GM19351 (cell line): ENCODE results near the gene TBC1D5.

ENCODE experiments used
- ATAC-seq: cut with Tn5 transposase; IDR thresholded peaks from one replicate; pipeline ENCODE4 v1.9.1; 2021; ENCODE audit warnings: mild to moderate bottlenecking, moderate library complexity; ENCODE audit not compliant: unreplicated experiment

The TBC1D5 gene

GRCh38 chr3:17605032-17605431 is 137.4 kb downstream of the TBC1D5 start:
- ATAC-seq: no peak

DNA sequence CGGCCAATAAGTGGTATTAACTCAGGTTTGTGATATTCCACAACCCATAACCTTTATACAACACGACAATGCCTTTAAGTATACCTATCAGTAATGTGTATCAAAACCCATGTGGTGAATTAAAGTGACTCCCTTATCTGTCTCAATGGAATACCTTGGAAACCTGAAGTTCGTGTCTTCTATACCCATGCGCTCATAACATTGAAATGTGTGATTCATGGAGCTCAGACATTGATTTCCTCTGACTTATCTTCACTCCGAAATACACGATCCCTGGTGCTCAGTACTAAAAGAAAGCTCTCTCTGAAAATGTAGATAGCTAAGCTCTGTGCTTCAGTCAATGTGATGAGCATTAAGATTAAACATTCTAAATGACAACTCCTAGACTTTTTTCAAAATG is 140.3 kb downstream of the TBC1D5 start:
- ATAC-seq: no peak

- ATAC-seq: no peak
Measured at GRCh38 chr3:17592956-17593355, 149.5 kb downstream of the TBC1D5 start.

- no peak for ATAC-seq
Measured at GRCh38 chr3:17590465-17590864, 152.0 kb downstream of the TBC1D5 start.

- no peak for ATAC-seq
Measured at GRCh38 chr3:17589888-17590287, 152.5 kb downstream of the TBC1D5 start.

- no peak for ATAC-seq
Measured at GRCh38 chr3:17588422-17588821, 154.0 kb downstream of the TBC1D5 start.

DNA sequence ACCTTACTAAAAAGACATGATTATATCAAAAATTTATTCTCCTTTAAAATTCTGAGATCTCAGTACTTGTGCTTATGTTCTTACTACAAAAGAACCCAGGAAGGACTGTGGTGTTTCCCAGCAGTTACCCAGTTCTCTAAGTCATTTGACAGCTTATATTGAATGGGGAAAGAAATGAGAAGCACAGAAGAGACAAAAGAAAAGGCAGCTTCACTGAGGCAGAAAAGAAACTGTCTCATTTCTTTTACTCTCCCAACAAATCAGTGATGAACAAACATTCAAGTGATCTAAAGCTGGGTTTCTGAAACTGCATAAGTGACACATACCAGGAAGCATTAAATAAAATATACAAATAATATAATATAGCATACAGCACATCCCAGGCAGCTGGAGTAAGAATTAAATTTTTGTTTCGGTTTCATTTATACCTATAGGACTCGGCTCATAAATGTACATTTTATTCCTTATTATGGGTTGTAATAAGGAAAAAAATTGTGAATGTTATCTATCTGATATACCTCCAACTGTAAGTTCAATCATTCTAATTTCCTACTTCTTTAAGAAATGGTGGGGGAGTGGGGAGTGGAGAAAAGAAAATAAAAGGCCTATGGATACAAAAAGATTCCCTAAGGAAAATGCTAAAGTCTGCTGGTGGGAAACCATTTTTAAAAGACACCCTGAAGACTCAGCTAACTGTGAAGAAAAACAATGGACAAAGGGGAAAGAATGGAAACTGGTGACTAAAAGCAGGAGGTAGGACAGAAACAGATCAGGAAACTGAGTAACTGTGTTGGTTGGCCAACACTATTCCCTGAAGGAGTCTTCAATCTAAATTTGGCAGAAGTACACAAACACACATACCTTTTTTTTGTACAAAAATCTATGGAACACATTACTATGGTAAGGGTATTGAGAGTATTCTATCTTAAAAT is 156.8 kb downstream of the TBC1D5 start:
- no peak for ATAC-seq

GRCh38 chr3:17584066-17584465 is 158.4 kb downstream of the TBC1D5 start:
- ATAC-seq: no peak

- no peak for ATAC-seq
Measured at GRCh38 chr3:17583530-17583929, 158.9 kb downstream of the TBC1D5 start.

GRCh38 chr3:17581421-17582080 is 160.9 kb downstream of the TBC1D5 start:
- no peak for ATAC-seq

DNA sequence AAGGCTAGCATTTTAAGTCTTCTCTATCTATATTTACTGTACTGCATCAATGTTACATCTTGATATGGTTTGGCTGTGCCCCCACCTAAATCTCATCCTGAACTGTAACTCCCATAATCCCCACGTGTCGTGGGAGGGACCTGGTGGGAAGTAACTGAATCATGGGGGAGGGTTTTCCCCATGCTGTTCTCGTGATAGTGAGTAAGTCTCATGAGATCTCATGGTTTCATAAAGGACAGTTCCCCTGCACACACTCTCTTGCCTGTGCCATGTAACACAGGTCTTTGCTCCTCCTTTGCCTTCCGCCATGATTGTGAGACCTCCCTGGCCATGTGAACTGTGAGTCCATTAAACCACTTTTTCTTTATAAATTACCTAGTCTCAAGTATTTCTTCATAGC is 161.5 kb downstream of the TBC1D5 start:
- ATAC-seq: no peak

- peak; percentile 98 for ATAC-seq
Measured at GRCh38 chr3:17579289-17580031, 163.0 kb downstream of the TBC1D5 start.

GRCh38 chr3:17577796-17578520 is 164.5 kb downstream of the TBC1D5 start:
- no peak for ATAC-seq

DNA sequence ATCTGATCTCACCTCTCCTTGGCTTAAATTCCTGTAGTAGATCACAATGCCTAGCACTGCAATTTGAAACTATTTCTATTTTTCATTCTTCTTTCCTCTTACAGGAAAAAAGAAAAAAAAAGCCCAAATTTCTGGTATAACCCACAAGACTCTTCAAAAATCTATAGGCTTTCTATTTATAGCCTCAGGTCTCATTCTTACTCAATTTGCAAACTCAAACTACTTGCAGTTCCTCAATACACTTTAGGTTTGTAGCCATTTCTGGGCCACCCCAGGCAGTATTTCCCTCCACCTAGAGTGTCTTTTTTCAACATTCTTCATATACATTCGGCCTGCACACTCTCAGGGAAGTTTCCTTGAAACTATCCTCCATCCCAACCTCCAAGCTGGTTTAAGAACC is 169.0 kb downstream of the TBC1D5 start:
- peak; percentile 100 for ATAC-seq

- ATAC-seq: no peak
Measured at GRCh38 chr3:17571686-17572085, 170.7 kb downstream of the TBC1D5 start.

GRCh38 chr3:17562845-17563244 is 179.6 kb downstream of the TBC1D5 start:
- no peak for ATAC-seq

DNA sequence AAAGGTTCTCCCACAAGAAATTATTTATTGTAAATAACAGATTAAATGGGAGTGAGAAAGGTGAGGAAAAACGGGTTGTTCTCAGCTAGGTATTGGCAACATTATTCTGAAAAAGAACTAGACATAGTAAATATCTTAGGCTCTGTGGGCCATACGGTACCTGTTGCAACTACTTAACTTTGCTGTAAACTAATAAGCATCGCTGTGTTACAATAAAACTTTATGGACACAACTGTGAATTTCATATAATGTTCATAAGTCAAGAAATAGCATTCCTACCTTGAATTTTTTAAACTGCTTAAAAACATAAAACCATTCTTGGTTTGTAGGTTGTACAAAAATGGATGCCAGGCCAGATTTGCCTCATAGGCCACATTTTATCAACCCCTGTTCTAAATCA is 183.9 kb downstream of the TBC1D5 start:
- no peak for ATAC-seq

DNA sequence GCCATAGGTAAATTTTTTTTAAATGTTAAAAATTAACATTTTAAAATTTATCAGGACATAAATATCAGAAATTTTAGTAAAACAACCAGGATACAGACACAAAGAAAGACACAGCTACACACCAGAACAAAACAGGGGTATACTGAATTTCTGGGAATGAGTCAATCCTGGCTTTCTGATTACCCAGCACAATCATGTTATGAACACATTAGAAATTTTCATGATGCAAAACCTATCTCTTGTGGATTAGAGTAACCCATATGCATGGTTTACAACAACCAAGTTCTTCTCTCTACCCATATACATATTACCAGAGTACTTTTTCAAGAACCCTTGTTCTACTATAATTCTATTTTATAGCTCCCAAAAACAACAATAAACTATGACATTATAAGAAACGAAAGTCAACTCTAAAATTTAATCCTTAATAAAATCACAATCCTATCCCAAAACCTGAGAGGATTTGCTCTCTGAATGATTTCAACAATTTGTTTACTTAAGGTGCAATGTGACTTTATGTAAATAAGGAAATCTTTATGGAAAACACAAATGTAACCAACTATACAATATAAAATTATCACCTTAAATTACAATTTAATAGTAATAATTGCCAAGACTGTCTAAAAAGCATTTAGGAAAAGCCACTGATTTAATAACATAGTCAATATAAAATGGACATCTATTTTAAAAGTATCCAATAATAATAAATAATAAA is 184.5 kb downstream of the TBC1D5 start:
- ATAC-seq: no peak

- no peak for ATAC-seq
Measured at GRCh38 chr3:17555525-17555924, 186.9 kb downstream of the TBC1D5 start.

- ATAC-seq: no peak
Measured at GRCh38 chr3:17554078-17554477, 188.4 kb downstream of the TBC1D5 start.
